ENCODE data around the gene TMEM200A. TPM values are rescaled to one million over a fixed set of nuclear protein-coding genes. Genes with fewer than 3 reads are reported as not detected.
"Not testable (repeated sequence)": the region's sequence is repeated elsewhere in the genome, so short reads cannot be mapped to it uniquely, and the experiment has no call there.

TMEM200A gene
- under 1 TPM in 1 of 6 donors, not detected in 5; 0.09 TPM for polyA plus RNA-seq (ENCODE audit: low read depth in 6 of 6)

GRCh38 chr6:130365166-130366106, at the start of gene TMEM200A:
TMEM200A (plus strand) TSS chr6:130366017; CDS start chr6:130440423, 74,406 bp downstream.
- peaks cover 1 to 14% (median 5%) of the 10 kb centered on the region in 7 donors for H3K9me3 Mint-ChIP-seq
- peaks cover under 1 to 6% of the 10 kb centered on the region in 2 donors for H3K36me3 Mint-ChIP-seq
- H3K4me3 Mint-ChIP-seq, result peak within 1 kb of the TSS; percentile 73 to 89 (median 81)
- peak; percentile 70 to 72 for ATAC-seq (ENCODE audit: low read depth in 2 of 2)
- peak; percentile 24 for DNase-seq
- peaks cover 45 to 53% (median 53%) of the 10 kb centered on the region in 3 donors for H3K27me3 Mint-ChIP-seq
- H3K27ac Mint-ChIP-seq, result peak within 1 kb of the TSS in 2 of 6 donors; percentile 14 to 67
- H3K4me1 Mint-ChIP-seq, result peaks cover 8 to 14% (median 14%) of the 10 kb centered on the region in 3 donors

- no peak overlapping the region for H3K4me3 Mint-ChIP-seq
- no peak for DNase-seq
- H3K4me1 Mint-ChIP-seq, result no peaks in the 10 kb centered on the region
- no peaks in the 10 kb centered on the region for H3K36me3 Mint-ChIP-seq
- no peak overlapping the region for H3K27ac Mint-ChIP-seq
- no peak for ATAC-seq (ENCODE audit: low read depth in 2 of 2)
- H3K27me3 Mint-ChIP-seq, result no peaks in the 10 kb centered on the region
- no peaks in the 10 kb centered on the region for H3K9me3 Mint-ChIP-seq
These were observed 44.9 kb upstream of the TMEM200A start for GRCh38 chr6:130320908-130321307.

- DNase-seq, result peak; percentile 39
- Mint-ChIP-seq H3K9me3 (no peaks in the 10 kb centered on the region), H3K27me3 (no peaks in the 10 kb centered on the region), H3K27ac (no peak overlapping the region), H3K4me1 (no peaks in the 10 kb centered on the region), H3K36me3 (no peaks in the 10 kb centered on the region), H3K4me3 (no peak overlapping the region)
- no peak for ATAC-seq (ENCODE audit: low read depth in 2 of 2)
These were observed 43.0 kb upstream of the TMEM200A start for GRCh38 chr6:130322673-130323268.

GRCh38 chr6:130324657-130325056, 41.2 kb upstream of the TMEM200A start:
- Mint-ChIP-seq H3K4me3 (no peak overlapping the region), H3K27ac (peak overlapping the region in 1 of 6 donors; percentile 48), H3K27me3 (no peaks in the 10 kb centered on the region), H3K36me3 (no peaks in the 10 kb centered on the region), H3K4me1 (no peaks in the 10 kb centered on the region), H3K9me3 (peaks cover 0 to 2% (median 0%) of the 10 kb centered on the region in 7 donors)
- ATAC-seq (ENCODE audit: low read depth in 2 of 2) (no peak), DNase-seq (no peak)

GRCh38 chr6:130326496-130326895, 39.3 kb upstream of the TMEM200A start:
- H3K36me3 Mint-ChIP-seq, result no peaks in the 10 kb centered on the region
- ATAC-seq (ENCODE audit: low read depth in 2 of 2) (no peak), DNase-seq (no peak)
- H3K9me3 Mint-ChIP-seq, result peaks cover 0 to 7% (median 2%) of the 10 kb centered on the region in 7 donors
- no peak overlapping the region for H3K4me3 Mint-ChIP-seq
- no peaks in the 10 kb centered on the region for H3K4me1 Mint-ChIP-seq
- no peak overlapping the region for H3K27ac Mint-ChIP-seq
- no peaks in the 10 kb centered on the region for H3K27me3 Mint-ChIP-seq

- Mint-ChIP-seq H3K4me1 (no peaks in the 10 kb centered on the region), H3K4me3 (no peak overlapping the region), H3K36me3 (peaks cover 0 to 6% of the 10 kb centered on the region in 2 donors), H3K27me3 (peaks cover 0 to 2% (median 0%) of the 10 kb centered on the region in 3 donors), H3K9me3 (peaks cover 0 to 25% (median 5%) of the 10 kb centered on the region in 7 donors), H3K27ac (no peak overlapping the region)
- DNase-seq (no peak), ATAC-seq (ENCODE audit: low read depth in 2 of 2) (no peak)
These were observed 28.3 kb upstream of the TMEM200A start for GRCh38 chr6:130337534-130337933.

- not testable (repeated sequence) for ATAC-seq (ENCODE audit: low read depth in 2 of 2); DNase-seq; H3K27ac Mint-ChIP-seq; H3K36me3 Mint-ChIP-seq; H3K4me3 Mint-ChIP-seq; H3K4me1 Mint-ChIP-seq
- Mint-ChIP-seq H3K9me3 (peaks cover 0 to 11% (median 7%) of the 10 kb centered on the region in 7 donors), H3K27me3 (peaks cover 8 to 17% (median 8%) of the 10 kb centered on the region in 3 donors)
These were observed 19.5 kb upstream of the TMEM200A start for GRCh38 chr6:130346324-130346723.

- Mint-ChIP-seq H3K4me1 (no peaks in the 10 kb centered on the region), H3K9me3 (peaks cover 0 to 10% (median 6%) of the 10 kb centered on the region in 7 donors), H3K36me3 (no peaks in the 10 kb centered on the region), H3K4me3 (no peak overlapping the region), H3K27me3 (peaks cover 4 to 7% (median 4%) of the 10 kb centered on the region in 3 donors), H3K27ac (no peak overlapping the region)
- ATAC-seq (ENCODE audit: low read depth in 2 of 2) (no peak), DNase-seq (no peak)
These were observed 11.5 kb upstream of the TMEM200A start for GRCh38 chr6:130354322-130354721.

GRCh38 chr6:130355572-130355971, 10.2 kb upstream of the TMEM200A start:
- DNase-seq (no peak), ATAC-seq (ENCODE audit: low read depth in 2 of 2) (no peak)
- peaks cover 5 to 15% (median 12%) of the 10 kb centered on the region in 7 donors for H3K9me3 Mint-ChIP-seq
- no peaks in the 10 kb centered on the region for H3K4me1 Mint-ChIP-seq
- H3K27ac Mint-ChIP-seq, result no peak overlapping the region
- peaks cover 0 to 7% of the 10 kb centered on the region in 2 donors for H3K36me3 Mint-ChIP-seq
- H3K4me3 Mint-ChIP-seq, result no peak overlapping the region
- peaks cover 7 to 10% (median 9%) of the 10 kb centered on the region in 3 donors for H3K27me3 Mint-ChIP-seq

- ATAC-seq (ENCODE audit: low read depth in 2 of 2) (no peak), DNase-seq (no peak)
- H3K36me3 Mint-ChIP-seq, result peaks cover 0 to 7% of the 10 kb centered on the region in 2 donors
- no peak overlapping the region for H3K4me3 Mint-ChIP-seq
- H3K9me3 Mint-ChIP-seq, result peaks cover 5 to 25% (median 13%) of the 10 kb centered on the region in 7 donors
- no peaks in the 10 kb centered on the region for H3K4me1 Mint-ChIP-seq
- no peak overlapping the region for H3K27ac Mint-ChIP-seq
- peaks cover 7 to 15% (median 15%) of the 10 kb centered on the region in 3 donors for H3K27me3 Mint-ChIP-seq
These were observed 8.4 kb upstream of the TMEM200A start for GRCh38 chr6:130357436-130357835.

- H3K36me3 Mint-ChIP-seq, result peaks cover 6 to 7% of the 10 kb centered on the region in 2 donors
- H3K4me3 Mint-ChIP-seq, result no peak overlapping the region
- peaks cover 1 to 3% (median 2%) of the 10 kb centered on the region in 3 donors for H3K4me1 Mint-ChIP-seq
- DNase-seq, result no peak
- H3K27me3 Mint-ChIP-seq, result peaks cover 26 to 31% (median 29%) of the 10 kb centered on the region in 3 donors
- H3K27ac Mint-ChIP-seq, result no peak overlapping the region
- peaks cover 5 to 20% (median 13%) of the 10 kb centered on the region in 7 donors for H3K9me3 Mint-ChIP-seq
- ATAC-seq (ENCODE audit: low read depth in 2 of 2), result no peak
These were observed 6.1 kb upstream of the TMEM200A start for GRCh38 chr6:130359736-130360135.

- DNase-seq, result no peak
- Mint-ChIP-seq H3K4me1 (peaks cover 8 to 14% (median 13%) of the 10 kb centered on the region in 3 donors), H3K27me3 (peaks cover 35 to 44% (median 39%) of the 10 kb centered on the region in 3 donors), H3K4me3 (no peak overlapping the region), H3K36me3 (peaks cover 6 to 7% of the 10 kb centered on the region in 2 donors), H3K9me3 (peaks cover 5 to 20% (median 13%) of the 10 kb centered on the region in 7 donors), H3K27ac (no peak overlapping the region)
- ATAC-seq (ENCODE audit: low read depth in 2 of 2), result no peak
These were observed 3.7 kb upstream of the TMEM200A start for GRCh38 chr6:130362128-130362527.

- Mint-ChIP-seq H3K36me3 (peaks cover 6 to 7% of the 10 kb centered on the region in 2 donors), H3K27me3 (peaks cover 46 to 53% (median 50%) of the 10 kb centered on the region in 3 donors)
- no peak for ATAC-seq (ENCODE audit: low read depth in 2 of 2)
These were observed 1.5 kb upstream of the TMEM200A start for GRCh38 chr6:130364224-130364780.

More at GRCh38 chr6:130364224-130364780, 1.5 kb upstream of the TMEM200A start:
- Mint-ChIP-seq H3K4me1 (peaks cover 8 to 14% (median 14%) of the 10 kb centered on the region in 3 donors), H3K27ac (no peak overlapping the region), H3K9me3 (peaks cover 5 to 20% (median 13%) of the 10 kb centered on the region in 7 donors), H3K4me3 (peak overlapping the region; percentile 6 to 79 (median 70))
- DNase-seq, result no peak
